Liver (tissue), 9 donors: Measurements from ENCODE around the gene SMIM23. TPM values are rescaled to one million over a fixed set of nuclear protein-coding genes. Genes with fewer than 3 reads are reported as not detected.

Experiments
- DNase-seq: peaks from one replicate; pipeline ENCODE4 v3.0.0-alpha.2; 2017; ENCODE audit warnings: low spot score
- H3K27ac ChIP-seq, 2 donors: one replicate each; pipeline ENCODE4 v1.7.0; 2013; ENCODE audit warnings: inconsistent platforms in 2 of 2, low read length in 2 of 2, control low read depth in 1 of 2, low read depth in 1 of 2, mild to moderate bottlenecking in 1 of 2
- H3K27me3 ChIP-seq, 4 donors: one replicate each; pipeline versions ENCODE4 v1.6.1 to v1.7.0; 2013; ENCODE audit warnings: low read length in 3 of 4, inconsistent platforms in 1 of 4, mild to moderate bottlenecking in 1 of 4, moderate library complexity in 1 of 4; ENCODE audit not compliant: control insufficient read depth in 4 of 4, insufficient read depth in 4 of 4
- H3K36me3 ChIP-seq, 4 donors: one replicate each; pipeline versions ENCODE4 v1.6.1 to v1.7.0; 2013; ENCODE audit warnings: low read length in 3 of 4, mild to moderate bottlenecking in 3 of 4, low read depth in 1 of 4, moderate library complexity in 1 of 4; ENCODE audit not compliant: control insufficient read depth in 4 of 4, insufficient read depth in 3 of 4
- H3K4me1 ChIP-seq, 4 donors: one replicate each; pipeline versions ENCODE4 v1.6.1 to v1.7.0; 2013; ENCODE audit warnings: low read length in 3 of 4, mild to moderate bottlenecking in 3 of 4, moderate library complexity in 1 of 4; ENCODE audit not compliant: control insufficient read depth in 4 of 4, insufficient read depth in 4 of 4
- H3K4me3 ChIP-seq, 3 donors: one replicate each; pipeline versions ENCODE4 v1.6.1 to v1.7.0; 2013; ENCODE audit warnings: low read length in 3 of 3, control low read depth in 1 of 3, low read depth in 1 of 3, mild to moderate bottlenecking in 1 of 3
- H3K9ac ChIP-seq, 2 donors: one replicate each; pipeline ENCODE4 v1.7.0; 2013; ENCODE audit warnings: low read length in 2 of 2, mild to moderate bottlenecking in 2 of 2, moderate library complexity in 2 of 2, control low read depth in 1 of 2, low read depth in 1 of 2
- H3K9me3 ChIP-seq, 4 donors: one replicate each; pipeline versions ENCODE4 v1.6.1 to v1.7.0; 2013; ENCODE audit warnings: low read length in 3 of 4; ENCODE audit not compliant: control insufficient read depth in 4 of 4
- ATF3 ChIP-seq: IDR thresholded peaks from 2 replicates; pipeline ENCODE4 v1.6.1; 2016; ENCODE audit warnings: antibody characterized with exemption
- EGR1 ChIP-seq, 2 donors: IDR thresholded peaks; 2 replicates each; pipeline ENCODE4 v1.6.1; 2016 to 2018; ENCODE audit warnings: antibody characterized with exemption in 2 of 2, low read depth in 2 of 2
- FOXA1 ChIP-seq: IDR thresholded peaks from 2 replicates; pipeline ENCODE4 v1.6.1; 2016; ENCODE audit warnings: antibody characterized with exemption
- FOXA2 ChIP-seq: IDR thresholded peaks from 2 replicates; pipeline ENCODE4 v1.6.1; 2016; ENCODE audit warnings: antibody characterized with exemption
- GABPA ChIP-seq, 2 donors: IDR thresholded peaks in 1 of 2; conservative IDR thresholded peaks in 1 of 2; 2 replicates each; pipeline ENCODE4 v1.6.1; 2016; ENCODE audit warnings: antibody characterized with exemption in 2 of 2, mild to moderate bottlenecking in 1 of 2, moderate library complexity in 1 of 2
- HNF4A ChIP-seq, 2 donors: conservative IDR thresholded peaks; 2 replicates each; pipeline ENCODE4 v1.6.1; 2016; ENCODE audit warnings: antibody characterized with exemption in 2 of 2, mild to moderate bottlenecking in 2 of 2
- HNF4G ChIP-seq: IDR thresholded peaks from 2 replicates; pipeline ENCODE4 v1.6.1; 2016; ENCODE audit warnings: antibody characterized with exemption
- JUND ChIP-seq, 2 donors: IDR thresholded peaks; 2 replicates each; pipeline ENCODE4 v1.6.1; 2016; ENCODE audit warnings: antibody characterized with exemption in 2 of 2
- NR2F2 ChIP-seq: IDR thresholded peaks from 2 replicates; pipeline ENCODE4 v1.6.1; 2016; ENCODE audit warnings: antibody characterized with exemption
- RAD21 ChIP-seq, 2 donors: IDR thresholded peaks; 2 replicates each; pipeline ENCODE4 v1.6.1; 2016; ENCODE audit warnings: antibody characterized with exemption in 2 of 2, mild to moderate bottlenecking in 2 of 2
- REST ChIP-seq: IDR thresholded peaks from 2 replicates; pipeline ENCODE4 v1.6.1; 2016; ENCODE audit warnings: antibody characterized with exemption, mild to moderate bottlenecking
- TAF1 ChIP-seq: conservative IDR thresholded peaks from 2 replicates; pipeline ENCODE4 v1.6.1; 2016; ENCODE audit warnings: antibody characterized with exemption, mild to moderate bottlenecking
- YY1 ChIP-seq: IDR thresholded peaks from 2 replicates; pipeline ENCODE4 v1.6.1; 2016; ENCODE audit warnings: antibody characterized with exemption, mild to moderate bottlenecking
- WGBS: extraction: QIAGEN DNeasy Blood & Tissue Kit; methylation state at CpG from one replicate; pipeline ENCODE4 v1.1.7; 2013; 5-methylcytosine and 5-hydroxymethylcytosine counted together
- polyA plus RNA-seq, 2 donors: library from polyadenylated mRNA; stranded (reverse) in 1 of 2; unstranded in 1 of 2; fragments of 200-250 nt in 1 of 2; fragments of >200 nt in 1 of 2; fragmentation: Nextera tagmentation in 1 of 2; extraction: Ambion mirVana in 1 of 2; gene quantifications; one replicate each; pipeline versions ENCODE4 v1.2.1 to v1.2.3, GENCODE V29; 2013 to 2015
- total RNA-seq, 2 donors: library from RNA; depleted of rRNA; stranded (reverse); fragments of >200 nt; gene quantifications; one replicate each; pipeline ENCODE4 v1.2.3, GENCODE V29; 2014
- TF ChIP-seq, protein P1 (sequence below): fragments of 150-350 bp; IDR thresholded peaks from 2 replicates; pipeline ENCODE4 v1.5.1; 2017; ENCODE audit warnings: improper control_type of control experiment, low read depth, low read length; ENCODE audit not compliant: missing input control
- TF ChIP-seq, protein P2 (sequence below): IDR thresholded peaks from 2 replicates; pipeline ENCODE4 v1.6.1; 2016; ENCODE audit warnings: antibody characterized with exemption
- TF ChIP-seq, protein P3 (sequence below): IDR thresholded peaks from 2 replicates; pipeline ENCODE4 v1.6.1; 2016; ENCODE audit warnings: antibody characterized with exemption
- donor health status: healthy.
- donor health status: healthy.
- donor health status: healthy.
- donor health status: healthy.
- donor health status: healthy.

Gene SMIM23
- total and polyA plus RNA-seq, 4 donors, result not detected

DNA sequence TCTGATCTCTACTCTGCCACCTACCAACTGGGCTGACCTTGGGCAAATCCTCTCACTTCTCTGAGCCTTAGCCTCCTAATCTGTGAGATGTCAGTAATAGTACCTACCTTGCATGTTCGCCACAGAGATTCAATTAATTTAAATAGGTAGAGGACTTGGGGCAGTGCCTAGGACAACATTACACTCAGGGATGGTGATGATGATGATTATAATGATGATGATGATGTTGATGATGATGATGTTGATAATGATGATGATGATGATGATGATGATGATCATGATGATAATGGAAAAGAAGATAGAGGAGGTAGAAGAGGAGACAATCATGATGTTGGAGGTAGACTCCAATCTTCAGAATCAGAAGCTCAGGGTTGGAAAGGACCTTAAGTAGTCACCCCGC, 40.7 kb upstream of the SMIM23 start:
- WGBS, result 96% methylated on average over 2 of the region's 2 CpGs

More for the DNA sequence above, 40.7 kb upstream of the SMIM23 start:
- H3K36me3 ChIP-seq, result no peaks in the 10 kb centered on the region
- no peak for TF ChIP-seq REST
- TF ChIP-seq HNF4A (conservative IDR thresholded peaks at IDR 0.05), result no peak
- TF ChIP-seq FOXA2, result no peak
- TF ChIP-seq, protein P1, sequence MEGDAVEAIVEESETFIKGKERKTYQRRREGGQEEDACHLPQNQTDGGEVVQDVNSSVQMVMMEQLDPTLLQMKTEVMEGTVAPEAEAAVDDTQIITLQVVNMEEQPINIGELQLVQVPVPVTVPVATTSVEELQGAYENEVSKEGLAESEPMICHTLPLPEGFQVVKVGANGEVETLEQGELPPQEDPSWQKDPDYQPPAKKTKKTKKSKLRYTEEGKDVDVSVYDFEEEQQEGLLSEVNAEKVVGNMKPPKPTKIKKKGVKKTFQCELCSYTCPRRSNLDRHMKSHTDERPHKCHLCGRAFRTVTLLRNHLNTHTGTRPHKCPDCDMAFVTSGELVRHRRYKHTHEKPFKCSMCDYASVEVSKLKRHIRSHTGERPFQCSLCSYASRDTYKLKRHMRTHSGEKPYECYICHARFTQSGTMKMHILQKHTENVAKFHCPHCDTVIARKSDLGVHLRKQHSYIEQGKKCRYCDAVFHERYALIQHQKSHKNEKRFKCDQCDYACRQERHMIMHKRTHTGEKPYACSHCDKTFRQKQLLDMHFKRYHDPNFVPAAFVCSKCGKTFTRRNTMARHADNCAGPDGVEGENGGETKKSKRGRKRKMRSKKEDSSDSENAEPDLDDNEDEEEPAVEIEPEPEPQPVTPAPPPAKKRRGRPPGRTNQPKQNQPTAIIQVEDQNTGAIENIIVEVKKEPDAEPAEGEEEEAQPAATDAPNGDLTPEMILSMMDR, result no peak
- no peak for TF ChIP-seq FOXA1
- TF ChIP-seq TAF1, result no peak
- no peak for TF ChIP-seq YY1
- no peak for TF ChIP-seq NR2F2
- TF ChIP-seq, protein P2, sequence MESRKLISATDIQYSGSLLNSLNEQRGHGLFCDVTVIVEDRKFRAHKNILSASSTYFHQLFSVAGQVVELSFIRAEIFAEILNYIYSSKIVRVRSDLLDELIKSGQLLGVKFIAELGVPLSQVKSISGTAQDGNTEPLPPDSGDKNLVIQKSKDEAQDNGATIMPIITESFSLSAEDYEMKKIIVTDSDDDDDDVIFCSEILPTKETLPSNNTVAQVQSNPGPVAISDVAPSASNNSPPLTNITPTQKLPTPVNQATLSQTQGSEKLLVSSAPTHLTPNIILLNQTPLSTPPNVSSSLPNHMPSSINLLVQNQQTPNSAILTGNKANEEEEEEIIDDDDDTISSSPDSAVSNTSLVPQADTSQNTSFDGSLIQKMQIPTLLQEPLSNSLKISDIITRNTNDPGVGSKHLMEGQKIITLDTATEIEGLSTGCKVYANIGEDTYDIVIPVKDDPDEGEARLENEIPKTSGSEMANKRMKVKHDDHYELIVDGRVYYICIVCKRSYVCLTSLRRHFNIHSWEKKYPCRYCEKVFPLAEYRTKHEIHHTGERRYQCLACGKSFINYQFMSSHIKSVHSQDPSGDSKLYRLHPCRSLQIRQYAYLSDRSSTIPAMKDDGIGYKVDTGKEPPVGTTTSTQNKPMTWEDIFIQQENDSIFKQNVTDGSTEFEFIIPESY, result no peak
- no peak for TF ChIP-seq EGR1 (IDR thresholded peaks at IDR 0.05; ENCODE audit: low read depth in 2 of 2)
- no peak for TF ChIP-seq JUND (IDR thresholded peaks at IDR 0.05)
- TF ChIP-seq RAD21 (IDR thresholded peaks at IDR 0.05), result no peak
- TF ChIP-seq ATF3, result no peak
- no peak for TF ChIP-seq HNF4G
- TF ChIP-seq, protein P3, sequence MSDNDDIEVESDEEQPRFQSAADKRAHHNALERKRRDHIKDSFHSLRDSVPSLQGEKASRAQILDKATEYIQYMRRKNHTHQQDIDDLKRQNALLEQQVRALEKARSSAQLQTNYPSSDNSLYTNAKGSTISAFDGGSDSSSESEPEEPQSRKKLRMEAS, result no peak
- no peak for TF ChIP-seq GABPA (IDR thresholded peaks at IDR 0.05 in 1 of 2, conservative IDR thresholded peaks at IDR 0.05 in 1 of 2)
- H3K4me1 ChIP-seq, result no peaks in the 10 kb centered on the region
- no peak for DNase-seq
- H3K4me3 ChIP-seq, result no peak overlapping the region
- H3K9me3 ChIP-seq, result no peaks in the 10 kb centered on the region
- H3K27ac ChIP-seq, result no peak overlapping the region
- no peak overlapping the region for H3K9ac ChIP-seq
- no peaks in the 10 kb centered on the region for H3K27me3 ChIP-seq
